NT2/D1 (cell line): ENCODE results near the gene PAFAH2.

Source experiments
- SUZ12 ChIP-seq: IDR thresholded peaks from 2 replicates; pipeline ENCODE4 v1.6.1; 2011; ENCODE audit not compliant: insufficient read length, insufficient read depth; ENCODE audit errors: extremely low read depth
- ZNF274 ChIP-seq: IDR thresholded peaks from 2 replicates; pipeline ENCODE4 v1.6.1; 2011; ENCODE audit warnings: mild to moderate bottlenecking, low read depth, low read length

- TF ChIP-seq SUZ12, result no peak
- no peak for TF ChIP-seq ZNF274
Observed at GRCh38 chr1:25914074-25914995, 83.5 kb downstream of the PAFAH2 start.
